Vagina (tissue), 2 donors: ENCODE measurements around the gene PHACTR2.

ENCODE experiments used
- POLR2A ChIP-seq, 2 donors: fragments of 450-650 bp; IDR thresholded peaks; one replicate each; pipeline ENCODE4 v1.6.1; 2017; ENCODE audit warnings: antibody characterized with exemption in 2 of 2, mild to moderate bottlenecking in 2 of 2, moderate library complexity in 2 of 2
- POLR2AphosphoS5 ChIP-seq, 2 donors: sonication (generic); formaldehyde crosslinking; IDR thresholded peaks; one replicate each; pipeline ENCODE4 v1.9.0; 2017; ENCODE audit warnings: antibody characterized with exemption in 2 of 2, mild to moderate bottlenecking in 2 of 2, low read depth in 1 of 2; ENCODE audit not compliant: insufficient read depth in 1 of 2
- TF ChIP-seq, protein P1 (sequence below), 3 experiments: fragments of 450-650 bp in 2 of 3; fragments of 200-600 bp in 1 of 3; sonication (generic) in 1 of 3; IDR thresholded peaks; one replicate each; pipeline ENCODE4 v1.5.1; 2017 to 2019; ENCODE audit warnings: antibody characterized with exemption in 3 of 3, mild to moderate bottlenecking in 2 of 3, moderate library complexity in 2 of 3

DNA sequence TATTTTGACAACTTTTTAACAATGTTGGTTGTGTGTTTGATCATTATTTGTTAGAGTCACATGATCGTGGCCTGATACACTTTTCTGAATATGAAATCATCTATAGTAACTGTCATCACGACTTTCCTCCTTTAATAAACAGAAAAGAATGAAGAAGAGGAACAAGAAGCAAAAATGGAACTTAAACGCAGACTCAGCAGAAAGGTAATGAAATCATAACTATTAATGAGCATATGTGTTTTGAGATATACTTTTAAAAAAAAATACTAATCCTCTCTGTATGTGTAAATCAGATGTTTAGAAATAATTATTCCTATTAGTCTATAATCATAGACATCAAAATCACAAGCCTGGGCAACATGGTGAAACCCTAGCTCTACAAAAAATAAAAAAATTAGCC lies 105.3 kb downstream of the PHACTR2 start:
- TF ChIP-seq, protein P1, sequence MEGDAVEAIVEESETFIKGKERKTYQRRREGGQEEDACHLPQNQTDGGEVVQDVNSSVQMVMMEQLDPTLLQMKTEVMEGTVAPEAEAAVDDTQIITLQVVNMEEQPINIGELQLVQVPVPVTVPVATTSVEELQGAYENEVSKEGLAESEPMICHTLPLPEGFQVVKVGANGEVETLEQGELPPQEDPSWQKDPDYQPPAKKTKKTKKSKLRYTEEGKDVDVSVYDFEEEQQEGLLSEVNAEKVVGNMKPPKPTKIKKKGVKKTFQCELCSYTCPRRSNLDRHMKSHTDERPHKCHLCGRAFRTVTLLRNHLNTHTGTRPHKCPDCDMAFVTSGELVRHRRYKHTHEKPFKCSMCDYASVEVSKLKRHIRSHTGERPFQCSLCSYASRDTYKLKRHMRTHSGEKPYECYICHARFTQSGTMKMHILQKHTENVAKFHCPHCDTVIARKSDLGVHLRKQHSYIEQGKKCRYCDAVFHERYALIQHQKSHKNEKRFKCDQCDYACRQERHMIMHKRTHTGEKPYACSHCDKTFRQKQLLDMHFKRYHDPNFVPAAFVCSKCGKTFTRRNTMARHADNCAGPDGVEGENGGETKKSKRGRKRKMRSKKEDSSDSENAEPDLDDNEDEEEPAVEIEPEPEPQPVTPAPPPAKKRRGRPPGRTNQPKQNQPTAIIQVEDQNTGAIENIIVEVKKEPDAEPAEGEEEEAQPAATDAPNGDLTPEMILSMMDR (IDR thresholded peaks at IDR 0.05), result no peak
- TF ChIP-seq POLR2AphosphoS5 (IDR thresholded peaks at IDR 0.05; ENCODE audit: insufficient read depth in 1 of 2, low read depth in 1 of 2) (no peak), POLR2A (IDR thresholded peaks at IDR 0.05) (no peak)
